Stimulated activated CD8-positive, alpha-beta memory T cell treated with anti-CD3 and anti-CD28 coated beads, Interleukin-12 subunit alpha, Interleukin-12 subunit beta, amount 100 ng/mL, for 24 hours (primary cell): ENCODE measurements around the gene SLC22A23.
"Not testable (repeated sequence)": the region's sequence is repeated elsewhere in the genome, so short reads cannot be mapped to it uniquely, and the experiment has no call there.

ENCODE experiments used
- DNase-seq: peaks from one replicate; pipeline ENCODE4 v3.0.0-alpha.2; 2020; ENCODE audit errors: extremely low read depth

The SLC22A23 gene

DNA sequence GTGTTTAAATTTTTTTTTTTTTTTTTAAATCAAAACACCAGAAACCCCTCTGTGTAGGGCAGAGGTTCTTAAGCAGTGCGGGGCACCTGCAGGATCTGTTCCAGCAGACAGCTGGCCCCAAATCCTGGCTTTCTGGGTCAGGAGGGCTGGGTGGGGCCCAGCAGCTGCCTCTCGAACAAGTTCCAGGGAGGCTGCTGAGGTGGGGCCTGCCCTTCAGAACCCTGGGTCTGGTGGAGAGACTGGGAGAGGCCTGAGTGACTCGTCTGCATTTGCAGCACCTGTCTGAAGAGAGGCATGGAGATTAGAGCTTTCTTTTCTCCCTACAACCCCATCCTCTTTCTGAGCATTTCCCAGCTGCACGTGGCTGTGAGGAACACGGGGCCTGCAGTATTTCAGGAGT is 189.7 kb downstream of the SLC22A23 start:
- no peak for DNase-seq

GRCh38 chr6:3266170-3266569 is 190.7 kb downstream of the SLC22A23 start:
- DNase-seq: no peak

DNA sequence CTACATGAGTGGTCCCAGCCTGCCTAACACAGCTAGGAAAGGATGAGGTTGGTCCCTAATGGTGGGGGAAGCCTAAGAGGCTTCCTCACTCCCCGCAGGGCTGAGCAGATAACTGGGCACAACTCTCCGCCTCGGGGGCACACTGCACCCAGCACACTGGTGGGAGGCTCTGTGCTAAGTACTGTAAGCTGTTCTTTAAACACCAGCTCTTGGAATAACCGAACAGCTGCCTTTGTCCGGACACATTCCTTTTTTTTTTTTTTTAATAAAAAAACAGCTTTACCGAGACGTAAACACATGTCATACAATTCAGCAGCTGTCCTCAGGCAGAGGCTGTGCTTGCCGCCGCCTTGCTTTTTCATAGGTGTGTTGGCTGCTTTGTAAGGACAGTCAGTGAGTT is 191.2 kb downstream of the SLC22A23 start:
- no peak for DNase-seq

GRCh38 chr6:3264356-3264755 is 192.5 kb downstream of the SLC22A23 start:
- DNase-seq: no peak

DNA sequence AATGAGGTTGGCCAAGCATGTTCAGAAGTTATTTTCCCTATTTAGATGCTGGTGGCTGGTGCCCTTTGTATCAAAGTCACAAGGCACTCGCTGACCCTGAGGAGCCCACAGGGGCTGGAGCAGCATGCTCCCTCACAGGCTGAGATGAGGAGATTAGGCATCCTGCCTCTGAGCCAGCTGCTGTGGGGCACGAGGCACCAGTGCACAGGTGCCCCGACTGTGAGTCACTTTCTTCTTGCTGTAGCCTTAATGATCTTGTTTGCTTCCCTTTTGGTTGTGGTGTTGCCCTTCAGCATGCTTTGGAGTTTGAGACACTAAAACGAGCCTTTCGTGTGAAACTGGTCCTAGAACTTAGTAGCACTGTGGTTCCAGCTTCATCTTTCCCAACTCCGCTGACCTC is 193.8 kb downstream of the SLC22A23 start:
- DNase-seq: no peak

DNA sequence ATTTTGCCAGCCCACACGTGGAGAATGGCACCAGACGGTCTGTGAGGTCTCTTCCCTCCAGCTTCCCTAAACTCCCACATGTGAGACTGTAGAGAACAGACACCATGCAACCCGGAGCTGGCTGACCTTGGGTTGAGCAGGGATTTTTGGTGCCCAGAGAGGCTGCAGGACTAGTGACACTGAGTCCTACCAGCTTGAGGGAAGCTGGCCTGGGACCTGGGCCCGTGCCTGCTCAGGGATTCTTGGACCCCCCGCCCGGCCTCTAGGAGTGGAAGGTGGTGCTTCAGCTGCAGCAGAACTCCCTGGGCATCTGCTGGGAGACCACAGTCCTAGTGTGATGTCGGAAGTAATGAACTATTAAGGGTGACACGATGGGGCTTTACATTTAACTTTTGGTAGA is 194.9 kb downstream of the SLC22A23 start:
- DNase-seq: no peak

DNA sequence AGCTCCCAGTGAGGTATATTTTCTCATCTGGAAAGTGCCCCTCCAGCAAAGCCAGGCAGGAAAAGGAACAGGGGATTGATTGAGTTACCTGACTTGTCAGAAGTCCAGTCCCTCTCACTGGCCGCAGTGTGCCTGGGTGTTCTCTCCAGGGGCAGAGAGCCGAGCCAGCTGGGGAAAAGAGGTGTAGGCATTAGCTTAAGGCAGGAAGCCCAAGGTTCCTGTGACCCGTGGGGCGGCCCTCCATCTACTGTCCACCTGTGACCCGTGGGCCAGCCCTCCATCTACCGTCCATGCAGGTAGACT is 195.4 kb downstream of the SLC22A23 start:
- DNase-seq: no peak

DNA sequence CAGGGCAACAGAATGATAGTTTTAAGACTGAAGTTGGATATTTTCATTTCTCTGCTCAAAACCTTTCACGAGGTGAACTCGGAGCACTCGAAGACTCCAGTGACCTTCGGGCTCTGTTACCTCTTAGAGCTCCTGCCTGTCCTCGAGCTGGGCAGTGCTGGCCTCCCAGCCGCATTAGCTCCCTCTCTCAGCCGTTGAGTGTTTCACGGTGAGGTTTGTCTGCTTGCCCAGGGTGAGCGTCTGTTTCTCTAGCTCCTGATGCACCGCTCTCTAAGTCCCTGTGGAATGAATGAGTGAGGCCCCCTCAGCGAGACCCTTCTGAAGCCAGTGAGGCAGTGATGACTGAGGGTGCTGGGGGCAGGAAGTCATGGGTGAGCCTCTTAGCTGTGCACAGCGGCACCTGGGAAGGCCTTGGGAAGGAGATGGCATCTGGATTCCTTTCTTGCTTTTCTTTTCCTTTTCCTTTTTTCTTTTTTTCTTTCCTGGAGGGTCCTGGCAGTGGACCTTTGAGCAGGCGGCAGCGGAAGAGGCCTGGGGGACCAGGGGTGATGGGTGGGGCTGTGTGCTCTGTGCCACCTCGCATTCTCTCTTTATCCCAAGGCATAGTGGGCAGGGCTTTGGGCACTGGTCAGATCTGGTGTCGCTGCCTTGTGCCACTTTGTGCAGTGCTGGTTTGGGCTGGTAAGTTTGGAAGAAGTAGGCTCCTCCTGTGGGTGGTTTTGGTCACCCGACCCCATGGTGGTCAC is 195.9 kb downstream of the SLC22A23 start:
- DNase-seq: no peak

DNA sequence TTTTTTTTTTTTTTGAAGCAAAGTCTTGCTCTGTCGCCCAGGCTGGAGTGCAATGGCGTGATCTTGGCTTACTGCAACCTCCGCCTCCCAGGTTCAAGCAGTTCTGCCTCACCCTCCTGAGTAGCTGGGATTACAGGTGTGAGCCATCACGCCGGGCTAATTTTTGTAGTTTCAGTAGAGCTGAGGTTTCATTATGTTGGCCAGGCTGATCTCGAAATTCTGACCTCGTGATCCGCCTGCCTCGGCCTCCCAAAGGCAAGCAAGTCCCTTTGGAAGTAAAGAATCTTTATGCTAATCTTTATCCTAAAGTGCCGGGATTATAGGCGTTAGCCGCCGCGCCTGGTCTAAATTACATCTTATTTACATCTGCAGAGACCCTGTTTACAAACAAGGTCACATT is 196.6 kb downstream of the SLC22A23 start:
- DNase-seq: no peak

GRCh38 chr6:3259491-3259958 is 197.3 kb downstream of the SLC22A23 start:
- no peak for DNase-seq

- peak; percentile 91 for DNase-seq
Measured at GRCh38 chr6:3258720-3259490, 197.9 kb downstream of the SLC22A23 start, which contains the start of gene PSMG4. TSS of gene PSMG4 (plus strand) at chr6:3258947. CDS start at chr6:3259023, 76 bp downstream.

GRCh38 chr6:3258201-3258600 is 198.6 kb downstream of the SLC22A23 start:
- DNase-seq: no peak

- DNase-seq: no peak
Measured at GRCh38 chr6:3253597-3253961, 203.3 kb downstream of the SLC22A23 start.

- DNase-seq: no peak
Measured at GRCh38 chr6:3252861-3253596, 203.8 kb downstream of the SLC22A23 start.

GRCh38 chr6:3252369-3252768 is 204.5 kb downstream of the SLC22A23 start:
- no peak for DNase-seq

DNA sequence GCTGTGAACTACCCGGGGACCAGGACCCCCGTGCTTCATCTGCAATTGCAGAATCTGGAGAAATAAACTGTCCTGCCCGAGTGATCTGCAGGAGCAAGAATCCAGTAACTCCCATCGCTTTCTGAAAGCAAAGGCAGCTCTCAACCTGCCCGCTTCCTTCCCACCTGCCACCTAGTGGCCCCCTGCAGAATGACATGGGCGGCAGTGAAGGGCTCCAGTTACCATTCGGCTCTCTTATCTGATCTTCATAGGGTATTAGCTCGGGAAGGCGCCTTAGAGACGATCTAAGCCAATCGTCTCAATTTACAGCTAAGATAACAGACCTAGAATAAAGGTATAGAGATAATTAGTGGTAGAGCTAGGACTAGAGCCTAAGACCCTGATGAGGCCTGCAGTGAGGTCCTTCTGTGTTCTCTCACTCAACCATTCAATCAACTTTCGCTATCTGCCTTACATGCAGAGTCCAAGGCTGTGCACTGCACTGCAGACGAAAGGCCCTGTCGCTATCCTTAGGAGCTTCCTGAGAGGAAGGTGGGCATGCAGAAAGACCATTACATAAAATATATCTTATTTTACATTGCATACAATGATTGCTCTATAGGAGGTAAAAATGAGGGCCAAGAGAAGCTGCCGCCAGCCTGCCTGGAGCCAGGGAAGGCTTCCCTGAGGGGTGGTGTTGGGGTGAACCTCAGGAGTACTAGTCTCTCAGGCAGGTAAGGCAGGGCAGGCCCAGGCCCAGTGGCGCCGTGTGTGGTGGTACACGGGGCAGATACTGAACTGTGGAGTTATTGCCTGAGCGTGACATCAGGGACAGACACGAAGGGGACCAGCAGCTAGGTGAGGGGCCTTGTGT is 205.2 kb downstream of the SLC22A23 start:
- DNase-seq: peak; percentile 45

DNA sequence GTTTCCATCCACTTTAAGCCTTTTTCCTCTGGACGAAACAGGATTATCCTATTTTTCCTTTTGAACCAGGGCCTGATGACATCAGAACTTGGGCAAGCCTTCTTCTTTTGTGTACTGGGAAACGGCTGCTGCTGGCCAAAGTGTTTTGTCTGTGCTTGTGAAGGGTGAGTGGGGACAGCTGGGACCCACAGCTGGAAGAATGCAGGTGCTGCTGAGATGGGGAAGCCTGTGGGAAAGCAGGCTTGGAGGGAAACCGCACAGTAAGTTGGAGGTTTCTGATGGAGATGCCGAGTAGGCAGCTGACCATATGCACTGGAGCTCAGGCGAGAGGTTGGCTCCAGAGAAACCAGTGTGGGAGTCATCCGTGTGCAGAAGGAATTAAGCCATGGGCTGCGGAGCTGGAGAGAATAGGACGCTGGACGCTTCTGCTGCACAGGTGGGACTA is 206.6 kb downstream of the SLC22A23 start:
- no peak for DNase-seq

GRCh38 chr6:3249821-3250220 is 207.0 kb downstream of the SLC22A23 start:
- no peak for DNase-seq

DNA sequence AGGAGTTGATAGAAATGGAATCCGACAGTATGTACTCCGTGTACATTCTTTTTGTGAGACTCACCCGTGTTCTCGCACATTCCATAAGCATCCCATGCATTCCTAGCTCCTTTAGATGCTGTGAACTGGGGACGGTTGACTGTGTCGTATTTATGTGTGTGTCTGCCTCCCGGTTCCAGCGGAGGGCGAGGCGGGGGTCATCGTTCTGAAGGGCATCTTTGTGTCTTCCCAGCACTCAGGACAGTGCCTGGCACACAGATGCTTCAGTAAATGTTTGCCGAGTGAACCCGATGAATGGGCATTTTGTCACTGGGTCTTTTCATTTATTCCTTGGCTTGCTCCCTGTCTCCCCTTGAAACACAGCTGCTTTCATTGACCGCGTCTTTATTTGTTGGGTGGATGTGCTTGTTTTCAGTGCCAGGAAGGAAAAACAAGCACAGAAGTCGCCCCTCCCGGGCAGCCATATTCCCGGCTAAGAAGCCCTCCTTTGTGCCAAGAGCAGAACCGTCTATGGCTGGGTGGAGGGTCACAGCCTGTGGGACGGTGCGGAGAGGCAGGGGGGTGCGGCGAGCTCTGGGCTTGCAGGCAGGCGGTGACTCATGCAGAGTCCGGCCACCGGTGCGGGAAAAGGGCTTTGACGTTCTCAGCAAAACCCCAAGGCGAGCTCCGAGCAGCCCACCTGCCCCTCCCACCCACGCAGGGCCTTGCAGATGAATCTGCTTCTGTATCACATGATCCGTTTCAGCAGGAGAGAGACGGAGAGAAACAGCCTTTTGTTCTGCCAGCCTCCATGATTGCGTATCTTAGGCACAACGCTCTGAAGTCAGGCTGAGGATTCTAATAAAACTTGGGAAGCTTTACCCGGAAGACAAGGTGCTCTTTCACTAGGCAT is 209.3 kb downstream of the SLC22A23 start:
- DNase-seq: no peak

GRCh38 chr6:3245216-3245615 is 211.6 kb downstream of the SLC22A23 start:
- DNase-seq: no peak

DNA sequence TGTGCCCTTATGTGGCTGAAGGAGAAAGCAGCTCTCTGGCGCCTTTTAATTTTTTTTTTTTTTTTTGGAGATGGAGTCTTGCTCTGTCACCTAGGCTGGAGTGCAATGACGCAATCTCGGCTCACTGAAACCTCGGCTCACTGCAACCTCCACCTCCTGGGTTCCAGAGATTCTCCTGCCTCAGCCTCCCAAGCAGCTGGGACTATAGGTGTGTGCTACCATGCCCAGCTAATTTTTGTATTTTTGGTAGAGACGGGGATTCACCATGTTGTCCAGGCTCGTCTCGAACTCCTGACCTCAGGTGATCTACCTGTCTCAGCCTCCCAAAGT is 212.1 kb downstream of the SLC22A23 start:
- DNase-seq: not testable (repeated sequence)
